Measurements from ENCODE around the gene EPB41L2.

DNA sequence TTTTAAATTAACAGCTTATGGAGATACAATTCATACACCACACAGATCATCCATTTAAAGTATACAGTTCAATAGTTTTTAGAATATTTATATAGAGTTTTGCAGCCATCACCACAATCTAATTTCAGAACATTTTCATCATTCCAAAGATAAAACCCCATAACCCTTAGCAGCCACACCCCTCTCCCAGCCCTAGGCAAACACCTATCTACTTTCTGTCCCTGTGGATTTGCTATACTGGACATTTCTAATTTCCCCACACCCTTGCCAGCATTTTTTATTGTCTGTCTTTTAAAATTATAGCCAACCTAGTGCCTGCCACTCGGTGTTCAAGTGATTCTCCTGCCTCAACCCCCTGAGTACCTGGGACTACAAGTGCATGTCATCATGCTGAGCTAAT is 49.2 kb upstream of the EPB41L2 start:
- TF ChIP-seq, protein P1, sequence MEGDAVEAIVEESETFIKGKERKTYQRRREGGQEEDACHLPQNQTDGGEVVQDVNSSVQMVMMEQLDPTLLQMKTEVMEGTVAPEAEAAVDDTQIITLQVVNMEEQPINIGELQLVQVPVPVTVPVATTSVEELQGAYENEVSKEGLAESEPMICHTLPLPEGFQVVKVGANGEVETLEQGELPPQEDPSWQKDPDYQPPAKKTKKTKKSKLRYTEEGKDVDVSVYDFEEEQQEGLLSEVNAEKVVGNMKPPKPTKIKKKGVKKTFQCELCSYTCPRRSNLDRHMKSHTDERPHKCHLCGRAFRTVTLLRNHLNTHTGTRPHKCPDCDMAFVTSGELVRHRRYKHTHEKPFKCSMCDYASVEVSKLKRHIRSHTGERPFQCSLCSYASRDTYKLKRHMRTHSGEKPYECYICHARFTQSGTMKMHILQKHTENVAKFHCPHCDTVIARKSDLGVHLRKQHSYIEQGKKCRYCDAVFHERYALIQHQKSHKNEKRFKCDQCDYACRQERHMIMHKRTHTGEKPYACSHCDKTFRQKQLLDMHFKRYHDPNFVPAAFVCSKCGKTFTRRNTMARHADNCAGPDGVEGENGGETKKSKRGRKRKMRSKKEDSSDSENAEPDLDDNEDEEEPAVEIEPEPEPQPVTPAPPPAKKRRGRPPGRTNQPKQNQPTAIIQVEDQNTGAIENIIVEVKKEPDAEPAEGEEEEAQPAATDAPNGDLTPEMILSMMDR (IDR thresholded peaks at IDR 0.05) = no peak
- TF ChIP-seq POLR2A (IDR thresholded peaks at IDR 0.05) = no peak
